ENCODE data around the gene DIP2B.

The DIP2B gene

GRCh38 chr12:50611021-50611744, 106.4 kb downstream of the DIP2B start:
- no peak for DNase-seq (ENCODE audit: low read depth in 1 of 2, low spot score in 1 of 2)

- no peak for DNase-seq (ENCODE audit: low read depth in 1 of 2, low spot score in 1 of 2)
Measured at GRCh38 chr12:50612882-50613281, 108.1 kb downstream of the DIP2B start.

GRCh38 chr12:50613463-50613862, 108.7 kb downstream of the DIP2B start:
- DNase-seq (ENCODE audit: low read depth in 1 of 2, low spot score in 1 of 2) = no peak

GRCh38 chr12:50614167-50614759, 109.5 kb downstream of the DIP2B start:
- no peak for DNase-seq (ENCODE audit: low read depth in 1 of 2, low spot score in 1 of 2)

- no peak for DNase-seq (ENCODE audit: low read depth in 1 of 2, low spot score in 1 of 2)
Measured at GRCh38 chr12:50615145-50615906, 110.5 kb downstream of the DIP2B start.

GRCh38 chr12:50615907-50616296, 111.1 kb downstream of the DIP2B start:
- DNase-seq (ENCODE audit: low read depth in 1 of 2, low spot score in 1 of 2) = no peak

GRCh38 chr12:50617657-50618056, 112.9 kb downstream of the DIP2B start:
- DNase-seq (ENCODE audit: low read depth in 1 of 2, low spot score in 1 of 2) = no peak

GRCh38 chr12:50618864-50619609, 114.3 kb downstream of the DIP2B start:
- DNase-seq (ENCODE audit: low read depth in 1 of 2, low spot score in 1 of 2) = no peak

GRCh38 chr12:50619610-50619958, 114.8 kb downstream of the DIP2B start:
- no peak for DNase-seq (ENCODE audit: low read depth in 1 of 2, low spot score in 1 of 2)

- DNase-seq (ENCODE audit: low read depth in 1 of 2, low spot score in 1 of 2) = no peak
Measured at GRCh38 chr12:50620109-50620977, 115.6 kb downstream of the DIP2B start.

GRCh38 chr12:50620978-50621360, 116.2 kb downstream of the DIP2B start:
- no peak for DNase-seq (ENCODE audit: low read depth in 1 of 2, low spot score in 1 of 2)

GRCh38 chr12:50621399-50622300, 116.9 kb downstream of the DIP2B start:
- DNase-seq (ENCODE audit: low read depth in 1 of 2, low spot score in 1 of 2) = no peak

GRCh38 chr12:50625029-50625925, 120.5 kb downstream of the DIP2B start:
- no peak for DNase-seq (ENCODE audit: low read depth in 1 of 2, low spot score in 1 of 2)

GRCh38 chr12:50626026-50626425, 121.2 kb downstream of the DIP2B start:
- no peak for DNase-seq (ENCODE audit: low read depth in 1 of 2, low spot score in 1 of 2)

GRCh38 chr12:50627491-50627890, 122.7 kb downstream of the DIP2B start:
- no peak for DNase-seq (ENCODE audit: low read depth in 1 of 2, low spot score in 1 of 2)

GRCh38 chr12:50628394-50628793, 123.6 kb downstream of the DIP2B start:
- DNase-seq (ENCODE audit: low read depth in 1 of 2, low spot score in 1 of 2) = no peak

- no peak for DNase-seq (ENCODE audit: low read depth in 1 of 2, low spot score in 1 of 2)
Measured at GRCh38 chr12:50633955-50634354, 129.2 kb downstream of the DIP2B start.

- no peak for DNase-seq (ENCODE audit: low read depth in 1 of 2, low spot score in 1 of 2)
Measured at GRCh38 chr12:50634379-50634778, 129.6 kb downstream of the DIP2B start.

GRCh38 chr12:50635364-50635763, 130.6 kb downstream of the DIP2B start:
- no peak for DNase-seq (ENCODE audit: low read depth in 1 of 2, low spot score in 1 of 2)

Data from activated T-helper 1 cell treated with anti-CD3 and anti-CD28 coated beads, Interleukin-2, amount 50 U/mL, for 16 hours (primary cell).